Measurements from ENCODE around the gene RBP2. TPM values are rescaled to one million over a fixed set of nuclear protein-coding genes. Genes with fewer than 3 reads are reported as not detected.

The RBP2 gene
- polyA plus RNA-seq, 1 donor from 2014 or later = not detected

DNA sequence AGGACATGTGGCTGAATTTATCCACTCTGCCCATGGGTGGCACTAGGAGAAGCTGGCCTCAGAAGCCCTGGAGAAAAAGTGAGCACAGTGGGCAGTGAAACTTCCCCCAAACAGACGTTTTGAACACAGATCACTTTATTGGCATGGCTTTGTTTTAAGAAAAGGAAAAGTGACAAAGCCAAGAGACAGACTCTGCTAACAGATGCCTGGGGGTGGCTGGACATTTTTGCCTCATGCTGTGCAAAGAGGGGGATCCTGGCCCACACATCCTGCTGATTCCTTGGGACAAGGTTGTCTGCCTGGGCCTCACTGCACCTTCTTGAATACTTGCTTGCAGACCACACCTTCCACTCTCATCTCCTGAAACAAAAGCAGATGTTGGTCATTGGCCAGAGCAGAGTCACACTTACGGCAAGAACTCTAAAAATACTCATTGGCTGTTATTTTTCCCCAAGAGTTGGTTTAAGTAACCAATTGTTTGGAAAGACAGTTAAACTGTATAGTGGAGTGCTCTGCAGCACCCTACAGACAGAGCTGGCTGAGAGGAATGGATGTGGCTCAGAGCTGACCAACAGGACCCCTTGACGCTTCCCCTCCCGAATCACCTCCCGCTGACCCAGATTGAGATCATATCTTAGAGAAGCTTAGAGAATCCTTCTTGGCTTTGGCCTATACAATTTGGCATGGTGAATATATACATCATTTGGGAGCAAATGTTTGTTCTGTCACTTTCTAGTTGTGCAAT is 41.2 kb upstream of the RBP2 start:
- Histone ChIP-seq H3F3A (ENCODE audit: insufficient read depth, low read length, poor library complexity, severe bottlenecking) (no peaks in the 10 kb centered on the region), H4K20me1 (ENCODE audit: insufficient read depth) (no peaks in the 10 kb centered on the region), H3K27me3 (ENCODE audit: insufficient read depth, low read depth, low read length) (no peaks in the 10 kb centered on the region), H3K27ac (ENCODE audit: low read length) (no peak overlapping the region), H3K9me2 (ENCODE audit: insufficient read depth, low read length) (no peaks in the 10 kb centered on the region), H3K4me3 (ENCODE audit: low read length) (no peak overlapping the region), H2AFZ (ENCODE audit: low read depth, low read length) (no peak overlapping the region), H3K9ac (ENCODE audit: low read length) (no peak overlapping the region), H3K36me3 (ENCODE audit: insufficient read depth, low read length) (no peaks in the 10 kb centered on the region), H3K9me3 (ENCODE audit: low read length) (no peaks in the 10 kb centered on the region), H3K4me2 (ENCODE audit: low read length) (no peak overlapping the region), H3K79me2 (replicated peaks; ENCODE audit: insufficient read depth, low read length) (no peaks in the 10 kb centered on the region)
- no peak for TF ChIP-seq EZH2 (IDR thresholded peaks at IDR 0.05; ENCODE audit: borderline replicate concordance, insufficient read depth, low read length, poor library complexity, severe bottlenecking)
- no peak for TF ChIP-seq EP300 (conservative IDR thresholded peaks at IDR 0.05; ENCODE audit: poor library complexity, severe bottlenecking)
- TF ChIP-seq REST (IDR thresholded peaks at IDR 0.05; ENCODE audit: borderline replicate concordance) = no peak
- TF ChIP-seq, protein P1, sequence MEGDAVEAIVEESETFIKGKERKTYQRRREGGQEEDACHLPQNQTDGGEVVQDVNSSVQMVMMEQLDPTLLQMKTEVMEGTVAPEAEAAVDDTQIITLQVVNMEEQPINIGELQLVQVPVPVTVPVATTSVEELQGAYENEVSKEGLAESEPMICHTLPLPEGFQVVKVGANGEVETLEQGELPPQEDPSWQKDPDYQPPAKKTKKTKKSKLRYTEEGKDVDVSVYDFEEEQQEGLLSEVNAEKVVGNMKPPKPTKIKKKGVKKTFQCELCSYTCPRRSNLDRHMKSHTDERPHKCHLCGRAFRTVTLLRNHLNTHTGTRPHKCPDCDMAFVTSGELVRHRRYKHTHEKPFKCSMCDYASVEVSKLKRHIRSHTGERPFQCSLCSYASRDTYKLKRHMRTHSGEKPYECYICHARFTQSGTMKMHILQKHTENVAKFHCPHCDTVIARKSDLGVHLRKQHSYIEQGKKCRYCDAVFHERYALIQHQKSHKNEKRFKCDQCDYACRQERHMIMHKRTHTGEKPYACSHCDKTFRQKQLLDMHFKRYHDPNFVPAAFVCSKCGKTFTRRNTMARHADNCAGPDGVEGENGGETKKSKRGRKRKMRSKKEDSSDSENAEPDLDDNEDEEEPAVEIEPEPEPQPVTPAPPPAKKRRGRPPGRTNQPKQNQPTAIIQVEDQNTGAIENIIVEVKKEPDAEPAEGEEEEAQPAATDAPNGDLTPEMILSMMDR (IDR thresholded peaks at IDR 0.05; ENCODE audit: poor library complexity, severe bottlenecking) = no peak
- no peak for TF ChIP-seq SMC3 (conservative IDR thresholded peaks at IDR 0.05; ENCODE audit: poor library complexity)
- no peak for TF ChIP-seq TAF1 (IDR thresholded peaks at IDR 0.05; ENCODE audit: low read depth)
- no peak for TF ChIP-seq RAD21 (conservative IDR thresholded peaks at IDR 0.05)
- no peak for TF ChIP-seq POLR2AphosphoS5 (IDR thresholded peaks at IDR 0.05)
- no peak for TF ChIP-seq MXI1 (conservative IDR thresholded peaks at IDR 0.05; ENCODE audit: poor library complexity, severe bottlenecking)

DNA sequence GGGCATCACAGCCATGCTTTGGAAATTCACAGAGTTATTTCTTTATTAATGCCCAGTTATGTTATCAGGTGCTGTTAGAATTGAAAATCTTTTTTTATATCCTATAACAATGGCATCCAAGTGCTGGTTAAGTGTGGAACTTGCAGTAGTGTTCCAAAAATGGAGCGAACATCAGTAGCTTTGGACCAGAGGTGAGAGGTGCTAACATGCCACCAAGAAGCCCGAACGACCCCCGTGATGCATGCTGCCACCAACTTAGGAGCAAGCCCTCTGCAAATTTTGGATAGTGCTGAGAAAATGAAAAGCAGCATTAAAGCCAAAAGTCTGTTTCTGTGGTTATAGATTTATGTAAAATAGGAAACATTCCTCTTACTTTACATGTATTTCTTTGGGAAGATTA is 38.4 kb upstream of the RBP2 start:
- H3K4me2 ChIP-seq (ENCODE audit: low read length) = no peak overlapping the region
- no peaks in the 10 kb centered on the region for H3K79me2 ChIP-seq (replicated peaks; ENCODE audit: insufficient read depth, low read length)
- no peaks in the 10 kb centered on the region for H3K9me3 ChIP-seq (ENCODE audit: low read length)
- H3K4me3 ChIP-seq (ENCODE audit: low read length) = no peak overlapping the region
- no peaks in the 10 kb centered on the region for H3K27me3 ChIP-seq (ENCODE audit: insufficient read depth, low read depth, low read length)
- H4K20me1 ChIP-seq (ENCODE audit: insufficient read depth) = no peaks in the 10 kb centered on the region
- H3K27ac ChIP-seq (ENCODE audit: low read length) = no peak overlapping the region
- H2AFZ ChIP-seq (ENCODE audit: low read depth, low read length) = no peak overlapping the region
- no peak for TF ChIP-seq EP300 (conservative IDR thresholded peaks at IDR 0.05; ENCODE audit: poor library complexity, severe bottlenecking)
- TF ChIP-seq, protein P1 (IDR thresholded peaks at IDR 0.05; ENCODE audit: poor library complexity, severe bottlenecking) = no peak
- no peak for TF ChIP-seq TAF1 (IDR thresholded peaks at IDR 0.05; ENCODE audit: low read depth)
- no peak for TF ChIP-seq REST (IDR thresholded peaks at IDR 0.05; ENCODE audit: borderline replicate concordance)
- TF ChIP-seq EZH2 (IDR thresholded peaks at IDR 0.05; ENCODE audit: borderline replicate concordance, insufficient read depth, low read length, poor library complexity, severe bottlenecking) = no peak
- no peaks in the 10 kb centered on the region for H3F3A ChIP-seq (ENCODE audit: insufficient read depth, low read length, poor library complexity, severe bottlenecking)
- no peaks in the 10 kb centered on the region for H3K36me3 ChIP-seq (ENCODE audit: insufficient read depth, low read length)
- no peaks in the 10 kb centered on the region for H3K9me2 ChIP-seq (ENCODE audit: insufficient read depth, low read length)
- no peak overlapping the region for H3K9ac ChIP-seq (ENCODE audit: low read length)
